Upper lobe of left lung (tissue), 6 donors: Measurements from ENCODE around the gene CLEC3A. TPM values are rescaled to one million over a fixed set of nuclear protein-coding genes. Genes with fewer than 3 reads are reported as not detected.

ENCODE experiments used
- ATAC-seq, 2 donors: fragments of 200-7000 bp; cut with Tn5 transposase; one replicate each; pipeline ENCODE4 v1.9.1; 2022; ENCODE audit warnings: mild to moderate bottlenecking in 2 of 2, moderate library complexity in 2 of 2; ENCODE audit not compliant: low FRiP score in 2 of 2
- DNase-seq, 2 donors: peaks; one replicate each; pipeline ENCODE4 v3.0.0-alpha.2; 2019 to 2020
- H3K27ac ChIP-seq, 4 donors: fragments of 200-600 bp; sonication (generic); one replicate each; pipeline ENCODE4 v1.5.1; 2016 to 2019
- H3K27me3 ChIP-seq, 4 donors: fragments of 200-600 bp; sonication (generic); one replicate each; pipeline ENCODE4 v1.5.1; 2017 to 2019
- H3K36me3 ChIP-seq, 4 donors: fragments of 200-600 bp; sonication (generic); one replicate each; pipeline ENCODE4 v1.5.1; 2016 to 2019
- H3K4me1 ChIP-seq, 4 donors: fragments of 200-600 bp; sonication (generic); one replicate each; pipeline ENCODE4 v1.5.1; 2018 to 2019
- H3K4me3 ChIP-seq, 4 donors: fragments of 200-600 bp; sonication (generic); one replicate each; pipeline ENCODE4 v1.5.1; 2017 to 2019; ENCODE audit warnings: mild to moderate bottlenecking in 2 of 4, moderate library complexity in 1 of 4
- H3K9me3 ChIP-seq, 4 donors: fragments of 200-600 bp; sonication (generic); one replicate each; pipeline ENCODE4 v1.5.1; 2018 to 2019
- CTCF ChIP-seq, 6 experiments: fragments of 450-650 bp in 4 of 6; fragments of 200-600 bp in 2 of 6; sonication (generic) in 2 of 6; IDR thresholded peaks; one replicate each; pipeline ENCODE4 v1.5.1; 2016 to 2019; ENCODE audit warnings: antibody characterized with exemption in 6 of 6
- EP300 ChIP-seq, 4 donors: sonication (generic); formaldehyde crosslinking; IDR thresholded peaks; one replicate each; pipeline ENCODE4 v1.5.1; 2017; ENCODE audit warnings: antibody characterized with exemption in 4 of 4, control low read depth in 2 of 4
- POLR2A ChIP-seq, 4 donors: fragments of 450-650 bp; IDR thresholded peaks; one replicate each; pipeline ENCODE4 v1.5.1; 2016 to 2017; ENCODE audit warnings: antibody characterized with exemption in 4 of 4, mild to moderate bottlenecking in 2 of 4
- POLR2AphosphoS5 ChIP-seq, 2 donors: sonication (generic); formaldehyde crosslinking; IDR thresholded peaks; one replicate each; pipeline ENCODE4 v1.5.1; 2017; ENCODE audit warnings: antibody characterized with exemption in 2 of 2
- WGBS, 2 donors: methylation state at CpG; one replicate each; pipeline ENCODE4 v1.1.5; 2017 to 2018; 5-methylcytosine and 5-hydroxymethylcytosine counted together
- total RNA-seq, 6 donors: library from RNA; depleted of rRNA in 4 of 6; stranded (reverse); fragments of >200 nt in 4 of 6; gene quantifications; one replicate each; pipeline versions ENCODE4 v1.1.0 to v1.2.1, GENCODE V29; 2016 to 2021
- donor health status: DM: no; HTN: no; CAD: no; lungs with moderate emphysema.
- donor health status: DM: no; HTN: yes; CAD: no; lungs with severe emphysema.

CLEC3A gene
- total RNA-seq, 6 donors from 2014 or later = not detected

- no peak for ATAC-seq
- 45 to 63% methylated on average over 3 of the region's 3 CpGs for WGBS, 2 donors
These were observed 5.7 kb downstream of the CLEC3A start for GRCh38 chr16:78028018-78028417.

GRCh38 chr16:78034530-78034929 is 12.2 kb downstream of the CLEC3A start:
- no peak for TF ChIP-seq POLR2AphosphoS5 (IDR thresholded peaks at IDR 0.05)
- no peak for TF ChIP-seq EP300 (IDR thresholded peaks at IDR 0.05)
- TF ChIP-seq CTCF (IDR thresholded peaks at IDR 0.05) = no peak
- no peak for TF ChIP-seq POLR2A (IDR thresholded peaks at IDR 0.05)
- 78 to 87% methylated on average over 1 to 2 of the region's 2 CpGs for WGBS, 2 donors
- no peak for DNase-seq

More at GRCh38 chr16:78028018-78028417, 5.7 kb downstream of the CLEC3A start:
- no peaks in the 10 kb centered on the region for H3K27me3 ChIP-seq
- no peak overlapping the region for H3K4me3 ChIP-seq
- H3K36me3 ChIP-seq = no peaks in the 10 kb centered on the region
- no peak for DNase-seq
- H3K9me3 ChIP-seq = no peaks in the 10 kb centered on the region
- no peak overlapping the region for H3K27ac ChIP-seq
- no peaks in the 10 kb centered on the region for H3K4me1 ChIP-seq
- TF ChIP-seq CTCF (IDR thresholded peaks at IDR 0.05) = no peak
- no peak for TF ChIP-seq POLR2AphosphoS5 (IDR thresholded peaks at IDR 0.05)
- no peak for TF ChIP-seq POLR2A (IDR thresholded peaks at IDR 0.05)
- no peak for TF ChIP-seq EP300 (IDR thresholded peaks at IDR 0.05)

GRCh38 chr16:78035012-78035411 is 12.7 kb downstream of the CLEC3A start:
- Histone ChIP-seq H3K4me3 (no peak overlapping the region), H3K9me3 (no peaks in the 10 kb centered on the region), H3K27ac (no peak overlapping the region), H3K36me3 (no peaks in the 10 kb centered on the region), H3K4me1 (no peaks in the 10 kb centered on the region), H3K27me3 (no peaks in the 10 kb centered on the region)
- WGBS, 2 donors = 45 to 54% methylated on average over 2 of the region's 2 CpGs
- TF ChIP-seq EP300 (IDR thresholded peaks at IDR 0.05) (no peak), POLR2A (IDR thresholded peaks at IDR 0.05) (no peak), CTCF (IDR thresholded peaks at IDR 0.05) (no peak)
- ATAC-seq (no peak), DNase-seq (no peak)

More at GRCh38 chr16:78034530-78034929, 12.2 kb downstream of the CLEC3A start:
- Histone ChIP-seq H3K27ac (no peak overlapping the region), H3K4me3 (no peak overlapping the region), H3K9me3 (no peaks in the 10 kb centered on the region), H3K4me1 (no peaks in the 10 kb centered on the region), H3K27me3 (no peaks in the 10 kb centered on the region), H3K36me3 (no peaks in the 10 kb centered on the region)
- ATAC-seq = no peak

GRCh38 chr16:78040396-78040795 is 18.0 kb downstream of the CLEC3A start:
- TF ChIP-seq POLR2AphosphoS5 (IDR thresholded peaks at IDR 0.05) (no peak), CTCF (IDR thresholded peaks at IDR 0.05) (no peak), POLR2A (IDR thresholded peaks at IDR 0.05) (no peak), EP300 (IDR thresholded peaks at IDR 0.05) (no peak)
- Histone ChIP-seq H3K36me3 (no peaks in the 10 kb centered on the region), H3K27ac (no peak overlapping the region), H3K27me3 (no peaks in the 10 kb centered on the region), H3K4me3 (no peak overlapping the region), H3K9me3 (no peaks in the 10 kb centered on the region), H3K4me1 (no peaks in the 10 kb centered on the region)
- DNase-seq (peak in 1 of 2 donors; percentile 33), ATAC-seq (peak in 1 of 2 donors; percentile 69)

GRCh38 chr16:78045865-78046581 is 23.7 kb downstream of the CLEC3A start:
- H3K4me3 ChIP-seq = no peak overlapping the region
- no peak overlapping the region for H3K27ac ChIP-seq
- H3K36me3 ChIP-seq = no peaks in the 10 kb centered on the region
- H3K27me3 ChIP-seq = no peaks in the 10 kb centered on the region
- DNase-seq (peak; percentile 63 to 93), ATAC-seq (peak; percentile 90 to 92)
- 22 to 65% methylated on average over 5 to 39 of the region's 45 CpGs for WGBS, 2 donors
- TF ChIP-seq POLR2A (IDR thresholded peaks at IDR 0.05) (no peak), EP300 (IDR thresholded peaks at IDR 0.05) (no peak), POLR2AphosphoS5 (IDR thresholded peaks at IDR 0.05) (no peak), CTCF (IDR thresholded peaks at IDR 0.05) (no peak)
- H3K9me3 ChIP-seq = no peaks in the 10 kb centered on the region
- peaks cover 0 to 5% (median 1%) of the 10 kb centered on the region in 4 donors for H3K4me1 ChIP-seq
